Measurements from ENCODE around the gene TAMALIN.
A peak's percentile ranks its signal among the peaks of the same experiment; 100 is the strongest.

The TAMALIN gene

DNA sequence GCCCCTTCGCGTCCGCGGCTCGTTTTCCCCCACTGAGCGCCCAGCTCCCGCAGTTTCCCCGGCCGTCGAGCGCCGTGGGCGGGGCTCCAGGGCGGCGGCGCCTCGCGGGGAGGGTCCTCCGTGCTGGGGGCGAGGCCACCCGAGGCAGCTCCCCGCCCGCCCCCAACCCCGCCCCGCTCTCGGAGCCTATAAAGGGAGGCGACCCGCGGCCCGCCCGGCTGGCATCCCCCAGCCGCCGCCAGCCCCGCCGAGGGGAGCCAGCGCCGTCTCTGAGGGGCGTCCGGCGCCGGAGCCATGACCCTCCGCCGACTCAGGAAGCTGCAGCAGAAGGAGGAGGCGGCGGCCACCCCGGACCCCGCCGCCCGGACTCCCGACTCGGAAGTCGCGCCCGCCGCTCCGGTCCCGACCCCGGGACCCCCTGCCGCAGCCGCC lies at the start of gene TAMALIN:
TSS of gene TAMALIN (plus strand) at position 221 of the 432 bp plus-strand sequence. CDS start at position 295, 74 bp downstream.
- peaks cover 8% of the 10 kb centered on the region for H3K4me1 ChIP-seq (ENCODE audit: control insufficient read depth, insufficient read depth, low read length, unreplicated experiment)
- H3K27ac ChIP-seq (ENCODE audit: low read depth, low read length) = no peak within 1 kb of the TSS
- no peaks in the 10 kb centered on the region for H3K79me2 ChIP-seq (ENCODE audit: control insufficient read depth, insufficient read depth, low read length, unreplicated experiment)
- H3K36me3 ChIP-seq (ENCODE audit: insufficient read depth, low read length) = no peaks in the 10 kb centered on the region
- no peak within 1 kb of the TSS for H2AFZ ChIP-seq (ENCODE audit: low read length, unreplicated experiment)
- H3K4me3 ChIP-seq (ENCODE audit: low read depth, low read length) = peak within 1 kb of the TSS; percentile 67
- peaks cover 29% of the 10 kb centered on the region for H3K27me3 ChIP-seq (ENCODE audit: insufficient read depth, low read length)

DNA sequence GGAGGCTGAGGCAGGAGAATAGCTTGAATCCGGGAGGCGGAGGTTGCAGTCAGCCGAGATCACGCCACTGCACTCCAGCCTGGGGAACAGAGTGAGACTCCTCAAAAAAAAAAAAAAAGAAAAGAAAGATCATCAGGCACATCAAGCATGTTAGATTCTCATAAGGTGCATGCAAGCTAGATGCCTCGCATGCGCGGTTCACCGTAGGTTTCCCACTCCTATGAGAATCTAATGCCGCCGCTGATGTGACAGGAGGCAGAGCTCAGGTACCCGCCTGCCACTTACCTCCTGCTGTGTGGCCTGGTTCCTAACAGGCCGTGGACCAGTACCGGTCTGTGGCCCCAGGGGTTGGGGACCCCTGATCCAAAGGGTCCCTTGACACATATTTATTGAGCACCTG lies 48.2 kb upstream of the TAMALIN start:
- Histone ChIP-seq H3K27me3 (ENCODE audit: insufficient read depth, low read length) (no peaks in the 10 kb centered on the region), H2AFZ (ENCODE audit: low read length, unreplicated experiment) (no peak overlapping the region), H3K4me1 (ENCODE audit: control insufficient read depth, insufficient read depth, low read length, unreplicated experiment) (peaks cover 35% of the 10 kb centered on the region), H3K36me3 (ENCODE audit: insufficient read depth, low read length) (peaks cover 8% of the 10 kb centered on the region; the same call in 1 of the 2 replicates), H3K79me2 (ENCODE audit: control insufficient read depth, insufficient read depth, low read length, unreplicated experiment) (peaks cover 92% of the 10 kb centered on the region), H3K4me3 (ENCODE audit: low read depth, low read length) (no peak overlapping the region), H3K27ac (ENCODE audit: low read depth, low read length) (no peak overlapping the region)

DNA sequence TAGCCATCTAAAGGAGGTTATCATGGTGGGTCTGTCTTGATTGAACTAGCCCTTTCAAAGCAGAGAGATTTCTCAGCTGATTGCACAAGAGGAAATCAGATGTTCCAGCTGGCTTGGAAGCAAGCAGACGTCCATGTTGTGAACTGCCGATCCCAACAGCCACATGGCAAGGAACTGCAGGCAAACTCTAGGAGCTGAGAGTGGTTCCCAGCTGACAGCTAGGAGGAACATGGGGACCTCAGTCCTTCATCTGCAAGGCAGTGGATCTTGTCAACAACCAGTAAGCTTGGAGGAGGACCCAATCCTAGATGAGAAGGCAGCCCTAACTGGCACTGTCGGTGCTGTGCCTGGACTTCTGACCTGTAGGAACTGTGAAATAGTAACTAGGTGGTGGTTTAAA lies 47.5 kb upstream of the TAMALIN start:
- Histone ChIP-seq H3K27me3 (ENCODE audit: insufficient read depth, low read length) (no peaks in the 10 kb centered on the region), H3K4me1 (ENCODE audit: control insufficient read depth, insufficient read depth, low read length, unreplicated experiment) (peaks cover 30% of the 10 kb centered on the region), H2AFZ (ENCODE audit: low read length, unreplicated experiment) (no peak overlapping the region), H3K4me3 (ENCODE audit: low read depth, low read length) (0 out of 2 replicates have a peak overlapping the region, but pooled peaks have one; percentile 4), H3K27ac (ENCODE audit: low read depth, low read length) (no peak overlapping the region), H3K36me3 (ENCODE audit: insufficient read depth, low read length) (peaks cover 13% of the 10 kb centered on the region), H3K79me2 (ENCODE audit: control insufficient read depth, insufficient read depth, low read length, unreplicated experiment) (peaks cover 92% of the 10 kb centered on the region)

DNA sequence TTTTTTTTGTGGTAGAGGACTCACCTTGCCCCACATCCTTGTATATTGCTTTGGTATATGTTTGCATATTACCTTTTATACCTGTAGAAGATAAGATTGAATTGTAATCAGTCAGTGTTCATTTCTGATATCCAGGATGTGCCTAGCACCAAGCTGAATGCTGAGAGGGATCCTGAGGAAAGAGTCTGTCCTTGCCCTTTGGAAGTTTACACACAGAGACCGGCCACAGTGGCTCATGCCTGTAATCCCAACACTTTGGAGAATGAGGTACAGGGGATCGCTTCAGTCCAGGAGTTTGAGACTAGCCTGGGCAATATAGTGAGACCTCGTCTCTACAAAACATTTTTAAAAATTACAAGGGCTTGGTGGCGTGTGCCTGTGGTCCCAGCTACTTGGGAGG lies 46.8 kb upstream of the TAMALIN start:
- H3K27me3 ChIP-seq (ENCODE audit: insufficient read depth, low read length) = no peaks in the 10 kb centered on the region
- H3K79me2 ChIP-seq (ENCODE audit: control insufficient read depth, insufficient read depth, low read length, unreplicated experiment) = peaks cover 92% of the 10 kb centered on the region
- H3K4me3 ChIP-seq (ENCODE audit: low read depth, low read length) = no peak overlapping the region
- peaks cover 22% of the 10 kb centered on the region for H3K4me1 ChIP-seq (ENCODE audit: control insufficient read depth, insufficient read depth, low read length, unreplicated experiment)
- no peak overlapping the region for H3K27ac ChIP-seq (ENCODE audit: low read depth, low read length)
- H2AFZ ChIP-seq (ENCODE audit: low read length, unreplicated experiment) = no peak overlapping the region
- peaks cover 18% of the 10 kb centered on the region for H3K36me3 ChIP-seq (ENCODE audit: insufficient read depth, low read length)

DNA sequence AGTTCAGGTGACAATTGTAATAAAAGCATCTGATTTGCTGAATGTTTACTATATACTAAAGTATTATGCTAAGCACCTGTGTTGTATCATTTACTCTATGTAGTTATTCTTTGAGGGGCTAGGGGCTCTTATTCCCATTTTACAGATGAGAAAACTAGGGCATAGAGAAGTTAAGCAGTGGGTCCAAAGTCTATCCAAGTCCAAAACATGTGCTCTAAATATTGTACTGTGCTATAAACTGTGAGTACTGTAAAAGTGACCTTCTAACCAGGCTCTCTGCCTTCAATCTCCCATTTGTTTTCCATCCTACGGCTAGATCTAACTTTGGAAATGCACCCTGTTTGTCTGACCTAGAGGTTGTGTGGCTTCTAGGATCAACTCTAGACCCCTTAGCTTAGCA lies 46.3 kb upstream of the TAMALIN start:
- Histone ChIP-seq H3K36me3 (ENCODE audit: insufficient read depth, low read length) (peaks cover 21% of the 10 kb centered on the region), H3K27me3 (ENCODE audit: insufficient read depth, low read length) (no peaks in the 10 kb centered on the region), H2AFZ (ENCODE audit: low read length, unreplicated experiment) (no peak overlapping the region), H3K27ac (ENCODE audit: low read depth, low read length) (no peak overlapping the region), H3K79me2 (ENCODE audit: control insufficient read depth, insufficient read depth, low read length, unreplicated experiment) (peaks cover 92% of the 10 kb centered on the region), H3K4me1 (ENCODE audit: control insufficient read depth, insufficient read depth, low read length, unreplicated experiment) (peaks cover 17% of the 10 kb centered on the region), H3K4me3 (ENCODE audit: low read depth, low read length) (no peak overlapping the region)

DNA sequence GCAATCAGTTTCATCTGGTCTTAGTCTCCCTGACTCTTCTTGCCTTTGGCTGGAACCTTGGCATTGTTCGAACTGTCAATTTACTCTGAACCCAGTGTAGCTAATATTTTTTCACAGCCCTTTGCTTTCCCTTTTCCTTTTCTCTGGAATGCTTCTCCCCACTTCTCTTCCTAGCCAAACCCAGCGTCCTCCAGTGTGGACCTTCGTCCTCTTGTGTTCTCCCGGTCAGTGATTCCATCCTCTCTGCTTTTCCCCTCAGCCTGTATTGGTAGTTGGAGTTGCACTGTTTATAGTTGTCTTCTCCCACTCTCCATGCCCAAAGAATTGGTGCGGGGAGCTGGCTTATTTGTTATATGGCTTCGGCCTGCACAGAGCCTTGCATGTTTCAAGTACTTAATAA lies 45.9 kb upstream of the TAMALIN start:
- H3K4me3 ChIP-seq (ENCODE audit: low read depth, low read length) = no peak overlapping the region
- no peaks in the 10 kb centered on the region for H3K27me3 ChIP-seq (ENCODE audit: insufficient read depth, low read length)
- H3K36me3 ChIP-seq (ENCODE audit: insufficient read depth, low read length) = peaks cover 24% of the 10 kb centered on the region
- peaks cover 92% of the 10 kb centered on the region for H3K79me2 ChIP-seq (ENCODE audit: control insufficient read depth, insufficient read depth, low read length, unreplicated experiment)
- no peak overlapping the region for H3K27ac ChIP-seq (ENCODE audit: low read depth, low read length)
- H3K4me1 ChIP-seq (ENCODE audit: control insufficient read depth, insufficient read depth, low read length, unreplicated experiment) = peaks cover 15% of the 10 kb centered on the region
- H2AFZ ChIP-seq (ENCODE audit: low read length, unreplicated experiment) = no peak overlapping the region

DNA sequence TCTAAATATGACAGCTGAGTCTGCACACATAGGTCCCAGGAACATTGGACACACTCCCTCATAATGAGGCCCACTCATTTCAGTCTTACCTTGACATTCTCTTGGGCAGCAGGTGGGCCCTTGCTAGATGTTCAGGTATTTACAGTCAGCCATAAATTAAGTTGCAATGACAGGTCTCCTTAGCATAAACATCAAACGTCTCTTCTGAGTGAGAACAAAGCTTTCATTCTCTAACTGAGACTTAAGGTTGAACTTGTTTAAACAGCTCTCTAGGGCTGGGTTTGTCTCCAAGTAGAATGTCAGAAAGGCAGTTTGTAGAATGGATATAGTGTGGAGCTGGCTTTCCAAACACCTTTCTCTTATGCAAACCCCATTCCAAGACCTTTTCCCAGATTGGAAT lies 44.9 kb upstream of the TAMALIN start:
- no peak overlapping the region for H2AFZ ChIP-seq (ENCODE audit: low read length, unreplicated experiment)
- no peaks in the 10 kb centered on the region for H3K27me3 ChIP-seq (ENCODE audit: insufficient read depth, low read length)
- H3K4me1 ChIP-seq (ENCODE audit: control insufficient read depth, insufficient read depth, low read length, unreplicated experiment) = peaks cover 13% of the 10 kb centered on the region
- peaks cover 91% of the 10 kb centered on the region for H3K79me2 ChIP-seq (ENCODE audit: control insufficient read depth, insufficient read depth, low read length, unreplicated experiment)
- H3K27ac ChIP-seq (ENCODE audit: low read depth, low read length) = no peak overlapping the region
- H3K4me3 ChIP-seq (ENCODE audit: low read depth, low read length) = no peak overlapping the region
- peaks cover 24% of the 10 kb centered on the region for H3K36me3 ChIP-seq (ENCODE audit: insufficient read depth, low read length)

DNA sequence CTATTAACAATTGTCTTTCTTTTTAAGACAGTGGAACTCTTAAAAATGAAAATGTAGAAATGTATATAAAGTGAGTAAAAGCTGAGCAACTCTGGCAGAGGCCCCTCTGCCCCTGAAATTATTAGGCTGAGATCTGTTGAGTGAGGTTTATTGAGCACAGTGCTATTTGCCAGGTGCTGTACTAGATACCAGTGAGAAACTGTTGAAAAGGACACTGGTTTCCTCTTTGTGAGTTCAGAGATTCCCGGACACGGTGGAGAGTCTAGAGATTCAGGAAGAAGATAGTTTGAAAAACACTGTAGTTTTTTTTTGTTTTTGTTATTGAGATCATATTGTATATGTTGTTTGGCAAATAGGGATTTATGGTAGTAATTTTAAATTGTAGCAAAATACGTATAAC lies 44.0 kb upstream of the TAMALIN start:
- Histone ChIP-seq H3K79me2 (ENCODE audit: control insufficient read depth, insufficient read depth, low read length, unreplicated experiment) (peaks cover 89% of the 10 kb centered on the region), H3K36me3 (ENCODE audit: insufficient read depth, low read length) (peaks cover 24% of the 10 kb centered on the region), H3K4me1 (ENCODE audit: control insufficient read depth, insufficient read depth, low read length, unreplicated experiment) (peaks cover 13% of the 10 kb centered on the region), H3K27me3 (ENCODE audit: insufficient read depth, low read length) (no peaks in the 10 kb centered on the region), H3K27ac (ENCODE audit: low read depth, low read length) (no peak overlapping the region), H3K4me3 (ENCODE audit: low read depth, low read length) (no peak overlapping the region), H2AFZ (ENCODE audit: low read length, unreplicated experiment) (no peak overlapping the region)

DNA sequence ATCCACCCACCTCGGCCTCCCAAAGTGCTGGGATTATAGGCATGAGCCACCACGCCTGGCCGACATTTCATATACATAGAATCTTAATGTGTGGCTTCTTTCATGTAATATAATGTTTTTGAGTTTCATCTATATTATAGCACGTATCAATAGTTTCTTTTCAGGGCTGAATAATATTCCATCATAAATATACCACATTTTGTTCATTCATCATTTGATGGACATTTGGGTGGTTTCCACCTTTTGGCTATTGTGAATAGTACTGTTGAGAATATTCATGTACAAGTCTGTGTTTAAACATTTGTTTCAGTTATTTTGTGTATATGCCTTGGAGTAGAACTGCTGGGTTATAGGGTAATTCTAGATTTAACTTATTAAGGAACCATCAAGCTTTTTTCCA lies 43.3 kb upstream of the TAMALIN start:
- H3K79me2 ChIP-seq (ENCODE audit: control insufficient read depth, insufficient read depth, low read length, unreplicated experiment) = peaks cover 85% of the 10 kb centered on the region
- peaks cover 13% of the 10 kb centered on the region for H3K4me1 ChIP-seq (ENCODE audit: control insufficient read depth, insufficient read depth, low read length, unreplicated experiment)
- H3K27me3 ChIP-seq (ENCODE audit: insufficient read depth, low read length) = no peaks in the 10 kb centered on the region
- no peak overlapping the region for H3K4me3 ChIP-seq (ENCODE audit: low read depth, low read length)
- peaks cover 24% of the 10 kb centered on the region for H3K36me3 ChIP-seq (ENCODE audit: insufficient read depth, low read length)
- H2AFZ ChIP-seq (ENCODE audit: low read length, unreplicated experiment) = no peak overlapping the region
- H3K27ac ChIP-seq (ENCODE audit: low read depth, low read length) = no peak overlapping the region

DNA sequence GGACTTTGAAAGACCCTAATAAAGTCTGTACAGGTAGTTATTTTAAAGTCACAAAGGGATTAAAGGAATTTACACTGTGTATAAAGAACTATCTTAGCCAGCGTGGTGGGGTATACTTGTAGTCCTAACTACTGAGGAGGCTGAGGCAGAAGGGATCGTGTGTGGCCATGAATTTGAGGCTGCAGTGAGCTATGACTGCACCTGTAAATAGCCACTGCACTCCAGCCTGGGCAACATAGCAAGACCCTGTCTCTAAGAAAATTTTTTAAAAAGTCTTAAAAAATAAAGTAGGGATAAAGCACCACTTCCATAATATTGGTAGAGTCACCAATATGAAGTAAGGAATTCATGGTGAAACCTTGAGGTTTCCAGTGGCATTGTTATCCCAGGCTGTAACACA lies 37.1 kb upstream of the TAMALIN start:
- Histone ChIP-seq H2AFZ (ENCODE audit: low read length, unreplicated experiment) (no peak overlapping the region), H3K4me1 (ENCODE audit: control insufficient read depth, insufficient read depth, low read length, unreplicated experiment) (peaks cover 43% of the 10 kb centered on the region), H3K4me3 (ENCODE audit: low read depth, low read length) (no peak overlapping the region), H3K27me3 (ENCODE audit: insufficient read depth, low read length) (no peaks in the 10 kb centered on the region), H3K27ac (ENCODE audit: low read depth, low read length) (no peak overlapping the region), H3K79me2 (ENCODE audit: control insufficient read depth, insufficient read depth, low read length, unreplicated experiment) (peaks cover 79% of the 10 kb centered on the region), H3K36me3 (ENCODE audit: insufficient read depth, low read length) (peaks cover 7% of the 10 kb centered on the region; the same call in 1 of the 2 replicates)

DNA sequence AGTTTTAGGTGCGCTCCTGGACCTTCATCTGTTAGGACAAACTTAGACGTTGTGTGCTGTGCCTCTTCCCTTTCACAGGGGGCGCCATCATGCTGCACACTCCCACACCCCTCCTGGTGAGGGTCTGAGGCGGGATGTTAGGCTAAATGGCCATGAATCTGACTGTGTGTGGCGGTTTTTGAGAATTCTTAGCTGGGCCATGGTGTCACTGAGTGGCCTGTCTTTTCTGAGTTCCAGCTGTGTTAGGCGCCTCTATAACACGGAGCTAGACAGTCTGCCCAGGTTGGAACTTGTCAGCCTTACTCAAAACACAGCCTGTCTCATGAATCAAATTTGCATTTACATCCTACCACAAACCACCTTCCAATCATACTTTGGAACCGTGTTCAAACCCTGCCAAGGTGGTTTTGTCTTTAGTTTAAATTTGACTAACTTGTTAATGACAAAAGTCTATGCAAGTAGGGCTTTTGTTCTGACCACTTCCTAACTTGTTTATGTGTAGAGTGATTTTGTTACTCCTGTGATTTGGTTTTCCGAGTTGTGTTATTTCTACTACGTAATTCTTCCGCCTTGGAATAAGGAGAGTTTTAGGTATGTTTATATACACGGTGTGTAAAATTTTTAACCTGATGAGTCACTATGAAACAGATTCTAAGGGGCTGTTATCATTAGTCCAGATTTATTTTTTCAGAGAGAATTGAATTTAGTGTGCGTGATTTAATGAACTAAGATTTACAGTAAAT lies 35.7 kb upstream of the TAMALIN start:
- H3K27me3 ChIP-seq (ENCODE audit: insufficient read depth, low read length) = no peaks in the 10 kb centered on the region
- H3K4me1 ChIP-seq (ENCODE audit: control insufficient read depth, insufficient read depth, low read length, unreplicated experiment) = peaks cover 57% of the 10 kb centered on the region
- no peak overlapping the region for H2AFZ ChIP-seq (ENCODE audit: low read length, unreplicated experiment)
- peaks cover 78% of the 10 kb centered on the region for H3K79me2 ChIP-seq (ENCODE audit: control insufficient read depth, insufficient read depth, low read length, unreplicated experiment)
- peaks cover 4% of the 10 kb centered on the region; the same call in 1 of the 2 replicates for H3K36me3 ChIP-seq (ENCODE audit: insufficient read depth, low read length)
- H3K27ac ChIP-seq (ENCODE audit: low read depth, low read length) = peak overlapping the region; percentile 91
- H3K4me3 ChIP-seq (ENCODE audit: low read depth, low read length) = peak overlapping the region; percentile 46
